ENCODE measurements around the gene MAGOHB. TPM values are rescaled to one million over a fixed set of nuclear protein-coding genes. Genes with fewer than 3 reads are reported as not detected.

The MAGOHB gene
- polyA plus RNA-seq, 1 of the 3 experiments (the other 2 are of a cell fraction): 15.7 TPM

DNA sequence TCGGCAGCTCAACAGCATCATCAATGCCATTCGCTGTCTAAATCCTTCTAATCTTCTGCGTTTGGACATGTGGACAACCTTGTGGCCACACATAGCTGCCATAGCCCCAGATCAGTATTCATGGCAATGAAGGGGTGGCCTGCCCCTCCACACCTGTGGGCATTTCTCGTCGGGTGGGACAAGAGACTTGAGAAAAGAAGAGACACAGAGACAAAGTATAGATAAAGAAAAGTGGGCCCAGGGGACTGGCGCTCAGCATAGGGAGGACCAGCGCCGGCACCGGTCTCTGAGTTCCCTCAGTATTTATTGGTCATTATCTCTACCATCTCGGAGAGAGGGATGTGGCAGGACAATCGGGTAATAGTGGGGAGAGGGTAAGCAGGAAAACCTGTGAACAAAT lies 42.3 kb downstream of the MAGOHB start (continued):
- TF ChIP-seq EZH2phosphoT487 (IDR thresholded peaks at IDR 0.05; ENCODE audit: borderline replicate concordance, low read depth): no peak
- TF ChIP-seq TCF12 (IDR thresholded peaks at IDR 0.05): no peak

DNA sequence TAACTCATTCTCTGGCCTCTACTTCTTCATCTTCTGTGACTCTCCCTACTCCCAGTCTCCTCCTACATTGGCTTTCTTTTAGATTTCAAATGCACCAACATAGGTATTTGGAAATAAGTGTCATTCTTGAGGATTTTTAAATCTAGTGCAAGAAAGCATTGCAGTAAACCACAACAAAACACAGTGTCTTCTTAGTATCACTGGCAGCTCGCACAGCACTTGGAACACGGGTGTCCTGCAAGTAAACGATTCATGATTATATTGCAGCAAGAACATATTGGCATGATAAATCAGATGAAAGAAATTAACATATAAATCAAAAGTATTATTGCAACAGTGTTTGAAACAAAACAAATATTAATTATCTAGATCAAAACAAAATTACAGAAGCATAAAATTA lies 45.6 kb downstream of the MAGOHB start:
- TF ChIP-seq MXI1 (IDR thresholded peaks at IDR 0.05; ENCODE audit: low read depth, low read length): no peak
- TF ChIP-seq RAD21 (IDR thresholded peaks at IDR 0.05; ENCODE audit: low read length): no peak
- TF ChIP-seq FOSL2 (IDR thresholded peaks at IDR 0.05; ENCODE audit: borderline replicate concordance, low read depth): no peak
- TF ChIP-seq YY1 (IDR thresholded peaks at IDR 0.05; ENCODE audit: low read depth): no peak
- no peak for TF ChIP-seq FOXM1 (IDR thresholded peaks at IDR 0.05; ENCODE audit: low read depth)
- no peak for TF ChIP-seq TAF1 (IDR thresholded peaks at IDR 0.05; ENCODE audit: borderline replicate concordance, low read depth, low read length)
- TF ChIP-seq, protein P1, sequence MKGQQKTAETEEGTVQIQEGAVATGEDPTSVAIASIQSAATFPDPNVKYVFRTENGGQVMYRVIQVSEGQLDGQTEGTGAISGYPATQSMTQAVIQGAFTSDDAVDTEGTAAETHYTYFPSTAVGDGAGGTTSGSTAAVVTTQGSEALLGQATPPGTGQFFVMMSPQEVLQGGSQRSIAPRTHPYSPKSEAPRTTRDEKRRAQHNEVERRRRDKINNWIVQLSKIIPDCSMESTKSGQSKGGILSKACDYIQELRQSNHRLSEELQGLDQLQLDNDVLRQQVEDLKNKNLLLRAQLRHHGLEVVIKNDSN (IDR thresholded peaks at IDR 0.05; ENCODE audit: borderline replicate concordance, low read depth): no peak
- no peak for TF ChIP-seq GABPA (IDR thresholded peaks at IDR 0.05; ENCODE audit: low read depth)
- TF ChIP-seq TEAD4 (IDR thresholded peaks at IDR 0.05; ENCODE audit: borderline replicate concordance, insufficient read depth): no peak
- TF ChIP-seq, protein P2, sequence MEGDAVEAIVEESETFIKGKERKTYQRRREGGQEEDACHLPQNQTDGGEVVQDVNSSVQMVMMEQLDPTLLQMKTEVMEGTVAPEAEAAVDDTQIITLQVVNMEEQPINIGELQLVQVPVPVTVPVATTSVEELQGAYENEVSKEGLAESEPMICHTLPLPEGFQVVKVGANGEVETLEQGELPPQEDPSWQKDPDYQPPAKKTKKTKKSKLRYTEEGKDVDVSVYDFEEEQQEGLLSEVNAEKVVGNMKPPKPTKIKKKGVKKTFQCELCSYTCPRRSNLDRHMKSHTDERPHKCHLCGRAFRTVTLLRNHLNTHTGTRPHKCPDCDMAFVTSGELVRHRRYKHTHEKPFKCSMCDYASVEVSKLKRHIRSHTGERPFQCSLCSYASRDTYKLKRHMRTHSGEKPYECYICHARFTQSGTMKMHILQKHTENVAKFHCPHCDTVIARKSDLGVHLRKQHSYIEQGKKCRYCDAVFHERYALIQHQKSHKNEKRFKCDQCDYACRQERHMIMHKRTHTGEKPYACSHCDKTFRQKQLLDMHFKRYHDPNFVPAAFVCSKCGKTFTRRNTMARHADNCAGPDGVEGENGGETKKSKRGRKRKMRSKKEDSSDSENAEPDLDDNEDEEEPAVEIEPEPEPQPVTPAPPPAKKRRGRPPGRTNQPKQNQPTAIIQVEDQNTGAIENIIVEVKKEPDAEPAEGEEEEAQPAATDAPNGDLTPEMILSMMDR (IDR thresholded peaks at IDR 0.05): no peak
- no peak for TF ChIP-seq EP300 (IDR thresholded peaks at IDR 0.05; ENCODE audit: borderline replicate concordance in 1 of 2, low read depth in 1 of 2, low read length in 1 of 2)
- no peak for TF ChIP-seq RFX5 (IDR thresholded peaks at IDR 0.05; ENCODE audit: low read length)
- no peak for TF ChIP-seq RXRA (IDR thresholded peaks at IDR 0.05; ENCODE audit: borderline replicate concordance, low read depth)
- TF ChIP-seq, protein P3, sequence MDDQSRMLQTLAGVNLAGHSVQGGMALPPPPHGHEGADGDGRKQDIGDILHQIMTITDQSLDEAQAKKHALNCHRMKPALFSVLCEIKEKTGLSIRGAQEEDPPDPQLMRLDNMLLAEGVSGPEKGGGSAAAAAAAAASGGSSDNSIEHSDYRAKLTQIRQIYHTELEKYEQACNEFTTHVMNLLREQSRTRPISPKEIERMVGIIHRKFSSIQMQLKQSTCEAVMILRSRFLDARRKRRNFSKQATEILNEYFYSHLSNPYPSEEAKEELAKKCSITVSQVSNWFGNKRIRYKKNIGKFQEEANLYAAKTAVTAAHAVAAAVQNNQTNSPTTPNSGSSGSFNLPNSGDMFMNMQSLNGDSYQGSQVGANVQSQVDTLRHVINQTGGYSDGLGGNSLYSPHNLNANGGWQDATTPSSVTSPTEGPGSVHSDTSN (IDR thresholded peaks at IDR 0.05): no peak
- TF ChIP-seq RCOR1 (IDR thresholded peaks at IDR 0.05; ENCODE audit: low read length): no peak
- TF ChIP-seq MEF2A (IDR thresholded peaks at IDR 0.05; ENCODE audit: borderline replicate concordance, low read depth): no peak
- ChIA-PET POLR2A (no interaction called here), CTCF (interaction anchor here (1.3 kb wide), 1 partner anchor 332 kb away, joined by 5 read pairs; no protein-coding TSS in a partner anchor)
- H3K36me3 ChIP-seq (replicated peaks in 1 of 2; ENCODE audit: control insufficient read depth in 1 of 2, insufficient read depth in 2 of 2, low read length in 1 of 2): no peaks in the 10 kb centered on the region
- no peak overlapping the region for H3K9ac ChIP-seq
- H3K79me2 ChIP-seq (ENCODE audit: insufficient read depth): no peaks in the 10 kb centered on the region
- no peak overlapping the region for H2AFZ ChIP-seq (ENCODE audit: low read depth)
- H3K27ac ChIP-seq (ENCODE audit: low read depth in 2 of 2, low read length in 1 of 2): no peak overlapping the region
- 16% methylated on average over 3 of the region's 3 CpGs for WGBS (ENCODE audit: low lambda C conversion rate)
- no peaks in the 10 kb centered on the region for H3K4me1 ChIP-seq (ENCODE audit: control insufficient read depth in 1 of 2, insufficient read depth in 2 of 2, low read depth in 1 of 2, low read length in 1 of 2)
- no peaks in the 10 kb centered on the region for H4K20me1 ChIP-seq (ENCODE audit: insufficient read depth)
- H3K27me3 ChIP-seq (ENCODE audit: insufficient read depth): peaks cover 11% of the 10 kb centered on the region
- DNase-seq: no peak
- no peak overlapping the region for H3K4me3 ChIP-seq (ENCODE audit: low read depth in 2 of 2, low read length in 1 of 2)
- H3F3A ChIP-seq (replicated peaks; ENCODE audit: insufficient read depth): no peaks in the 10 kb centered on the region
- H3K9me2 ChIP-seq: no peaks in the 10 kb centered on the region
- H3K9me3 ChIP-seq: no peaks in the 10 kb centered on the region
- no peak overlapping the region for H3K4me2 ChIP-seq

Data from SK-N-SH (cell line).